HG03045 (cell line): ENCODE data around the gene TPD52L2.

Experiments used
- ATAC-seq: cut with Tn5 transposase; IDR thresholded peaks from one replicate; pipeline ENCODE4 v1.9.1; 2021; ENCODE audit warnings: mild to moderate bottlenecking, moderate library complexity; ENCODE audit not compliant: unreplicated experiment

TPD52L2 gene

DNA sequence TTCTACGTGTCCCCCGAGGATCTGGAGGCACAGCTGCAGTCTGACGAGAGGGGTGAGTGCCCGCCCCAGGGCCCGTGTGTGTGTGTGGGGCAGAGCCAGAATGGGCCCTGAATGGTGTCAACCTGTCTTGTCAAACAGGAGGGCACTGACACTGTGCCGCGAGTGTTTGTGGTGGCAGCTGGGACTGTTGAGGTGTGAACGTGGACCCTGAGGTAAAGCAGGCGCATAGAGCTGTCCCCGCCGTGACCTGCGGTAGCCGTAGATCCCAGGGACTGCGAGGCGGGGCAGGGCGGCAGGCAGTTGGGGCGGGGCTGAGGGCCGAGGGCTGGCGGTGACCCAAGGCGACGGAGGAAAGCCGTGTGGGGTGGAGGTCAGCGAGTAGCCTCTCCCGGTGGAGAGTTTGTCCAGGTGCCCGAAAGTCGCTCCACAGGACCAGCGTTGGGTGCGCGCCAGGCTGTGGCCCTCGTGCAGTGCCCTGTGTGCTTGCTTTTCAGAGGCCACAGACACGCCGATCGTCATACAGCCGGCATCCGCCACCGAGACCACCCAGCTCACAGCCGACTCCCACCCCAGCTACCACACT lies 66.0 kb downstream of the TPD52L2 start:
- no peak for ATAC-seq

DNA sequence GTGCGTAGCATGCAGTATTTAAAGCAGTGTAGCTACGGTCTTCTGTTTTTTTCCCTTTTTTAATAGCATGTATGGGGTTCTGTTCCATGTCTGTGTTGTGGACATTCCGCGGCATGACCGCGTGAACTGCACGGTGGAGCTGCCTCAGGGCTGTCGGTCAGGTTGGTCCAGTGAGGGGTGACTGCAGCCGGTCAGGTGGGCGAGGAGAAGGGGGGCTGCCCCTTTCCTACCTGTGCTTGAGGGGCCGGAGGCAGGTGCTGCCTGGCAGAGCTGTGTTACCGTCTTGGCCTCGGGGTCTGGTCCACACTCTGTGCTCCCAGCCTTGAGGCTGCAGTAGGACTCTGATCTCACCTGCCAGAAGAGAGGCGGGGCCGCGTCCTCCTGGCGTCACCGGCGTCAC lies 66.7 kb downstream of the TPD52L2 start:
- no peak for ATAC-seq

- ATAC-seq = no peak
Observed at GRCh38 chr20:63932606-63933160, 67.6 kb downstream of the TPD52L2 start.

DNA sequence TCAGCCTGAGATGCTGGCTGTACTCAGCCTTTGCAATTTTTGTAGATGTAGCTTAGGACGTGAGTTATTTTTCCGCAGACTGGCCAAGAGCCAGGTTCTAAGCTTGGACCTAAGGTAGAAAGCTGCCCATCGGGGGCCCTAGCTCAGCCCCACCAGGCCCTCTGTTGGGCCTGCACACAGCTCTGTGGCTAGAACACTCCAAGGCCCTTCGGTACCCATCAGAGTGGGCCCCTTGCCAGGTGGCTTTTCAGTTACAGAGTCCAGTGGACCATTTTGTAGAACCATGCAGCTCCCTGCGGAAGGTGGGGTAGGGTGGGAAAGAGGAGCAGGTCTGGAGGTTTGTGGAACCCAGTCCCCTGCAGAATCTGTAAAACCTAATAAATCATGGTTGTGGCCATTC lies 68.6 kb downstream of the TPD52L2 start:
- no peak for ATAC-seq

DNA sequence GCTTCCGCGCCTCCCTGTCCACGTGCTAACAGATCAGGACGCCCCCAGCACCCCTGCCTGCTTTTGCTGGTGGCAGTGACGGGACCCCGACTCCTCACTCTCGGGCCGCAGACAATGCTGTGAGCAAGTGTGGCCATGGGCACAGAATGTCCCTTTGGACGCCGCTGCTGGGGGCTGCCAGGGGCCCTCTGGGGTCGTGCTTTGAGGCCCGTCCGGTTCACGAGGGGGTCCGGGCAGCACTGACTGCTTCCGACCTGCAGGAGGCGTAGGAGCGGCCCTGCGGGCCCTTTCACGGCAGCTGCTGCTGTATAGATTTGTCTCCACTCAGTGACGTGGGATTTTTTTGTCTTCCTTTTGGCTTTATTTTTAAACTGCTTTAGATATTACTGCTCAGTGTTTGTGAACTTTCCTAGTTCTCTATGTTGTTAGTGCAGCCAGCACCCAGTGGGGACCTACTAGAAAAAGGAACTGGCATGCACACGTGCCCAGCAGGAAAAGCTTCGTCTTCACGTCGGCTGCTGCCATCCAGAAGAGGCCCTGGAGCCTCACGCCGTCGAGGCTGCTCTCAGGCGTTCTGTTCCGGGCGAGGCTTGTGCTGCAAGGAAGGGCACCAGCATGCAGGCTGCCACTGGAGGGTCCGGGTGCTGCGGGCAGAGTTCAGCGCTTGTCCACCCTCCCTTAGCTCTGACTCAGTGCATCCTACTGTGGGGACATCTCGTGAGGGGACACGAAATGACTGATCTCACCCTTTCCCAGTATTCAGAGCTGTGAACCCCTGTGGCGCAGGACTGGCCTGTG lies 69.4 kb downstream of the TPD52L2 start:
- ATAC-seq = no peak

- ATAC-seq = no peak
Observed at GRCh38 chr20:63935447-63935846, 70.4 kb downstream of the TPD52L2 start.

DNA sequence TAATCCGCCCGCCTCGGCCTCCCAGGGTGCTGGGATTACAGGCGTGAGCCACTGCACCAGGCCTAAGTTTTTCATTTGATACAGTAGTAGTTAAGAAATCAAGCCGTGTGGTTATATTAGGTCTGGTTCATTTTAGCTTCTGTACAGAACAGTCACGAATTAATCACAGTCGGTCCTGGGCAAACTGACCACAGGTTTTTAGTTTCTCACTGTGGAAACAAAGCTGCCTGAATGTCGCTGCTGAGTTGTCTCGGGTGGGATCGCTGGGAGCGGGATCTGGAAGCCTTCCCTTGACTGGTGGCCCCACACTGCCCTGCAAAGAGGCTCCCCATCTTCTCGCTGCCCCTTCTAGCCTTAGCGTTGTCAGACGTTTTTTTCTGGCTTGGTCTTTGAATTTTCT lies 72.5 kb downstream of the TPD52L2 start:
- no peak for ATAC-seq

DNA sequence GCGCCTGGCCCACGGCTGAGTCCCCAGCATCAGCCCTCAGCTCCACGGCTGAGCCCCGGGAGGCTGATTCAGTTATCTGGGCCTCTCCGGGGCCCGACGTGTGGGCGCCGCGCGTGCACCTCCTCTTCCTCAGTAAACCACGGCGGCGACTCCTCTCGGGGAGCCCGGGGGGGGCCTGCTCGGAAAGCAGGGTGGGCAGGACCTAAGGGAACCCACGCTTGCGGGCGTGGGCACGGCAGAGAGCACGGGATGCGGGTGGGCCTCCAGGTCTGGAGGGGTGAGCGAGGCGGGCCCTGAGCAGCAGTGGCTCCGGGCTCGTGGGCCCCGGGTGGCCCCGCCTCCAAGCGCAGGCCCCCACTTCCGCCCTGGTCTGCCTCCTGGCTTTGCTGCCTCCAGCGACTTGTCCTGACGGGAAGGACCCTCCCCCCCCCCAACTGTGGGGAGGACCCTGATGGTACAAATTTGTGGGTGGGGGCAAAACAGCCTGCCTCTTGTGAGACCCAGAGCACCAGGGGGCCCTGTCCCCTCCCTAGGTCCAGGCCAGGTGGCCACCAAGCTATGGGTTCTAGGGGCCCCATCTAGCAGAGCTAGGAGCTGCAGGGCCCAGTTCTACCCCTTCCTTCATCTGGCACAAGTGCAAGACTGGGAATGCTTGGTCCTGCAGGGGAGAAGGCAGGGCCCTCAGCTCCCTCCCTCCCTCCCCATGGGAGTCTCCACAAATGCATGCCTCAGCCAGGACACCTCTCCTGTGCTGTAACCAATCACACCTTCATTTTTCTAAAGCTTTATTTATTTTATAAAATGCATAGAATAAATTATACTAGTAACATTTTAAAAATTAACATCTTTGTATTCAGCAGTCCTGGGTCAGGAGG lies 74.2 kb downstream of the TPD52L2 start:
- no peak for ATAC-seq

- ATAC-seq = no peak
Observed at GRCh38 chr20:63940071-63940471, 75.0 kb downstream of the TPD52L2 start.

- ATAC-seq = no peak
Observed at GRCh38 chr20:63940472-63941266, 75.6 kb downstream of the TPD52L2 start.
